HL-60/S4 (cell line): ENCODE data around the gene NPAS3.

Experiments used
- in situ Hi-C: fragments of 300-500 bp; cut with MboI; formaldehyde crosslinking; loops from 2 replicates; pipeline ENCODE4 v1.14.3; 2022; ENCODE audit warnings: low sequenced_read_pairs

The NPAS3 gene

DNA sequence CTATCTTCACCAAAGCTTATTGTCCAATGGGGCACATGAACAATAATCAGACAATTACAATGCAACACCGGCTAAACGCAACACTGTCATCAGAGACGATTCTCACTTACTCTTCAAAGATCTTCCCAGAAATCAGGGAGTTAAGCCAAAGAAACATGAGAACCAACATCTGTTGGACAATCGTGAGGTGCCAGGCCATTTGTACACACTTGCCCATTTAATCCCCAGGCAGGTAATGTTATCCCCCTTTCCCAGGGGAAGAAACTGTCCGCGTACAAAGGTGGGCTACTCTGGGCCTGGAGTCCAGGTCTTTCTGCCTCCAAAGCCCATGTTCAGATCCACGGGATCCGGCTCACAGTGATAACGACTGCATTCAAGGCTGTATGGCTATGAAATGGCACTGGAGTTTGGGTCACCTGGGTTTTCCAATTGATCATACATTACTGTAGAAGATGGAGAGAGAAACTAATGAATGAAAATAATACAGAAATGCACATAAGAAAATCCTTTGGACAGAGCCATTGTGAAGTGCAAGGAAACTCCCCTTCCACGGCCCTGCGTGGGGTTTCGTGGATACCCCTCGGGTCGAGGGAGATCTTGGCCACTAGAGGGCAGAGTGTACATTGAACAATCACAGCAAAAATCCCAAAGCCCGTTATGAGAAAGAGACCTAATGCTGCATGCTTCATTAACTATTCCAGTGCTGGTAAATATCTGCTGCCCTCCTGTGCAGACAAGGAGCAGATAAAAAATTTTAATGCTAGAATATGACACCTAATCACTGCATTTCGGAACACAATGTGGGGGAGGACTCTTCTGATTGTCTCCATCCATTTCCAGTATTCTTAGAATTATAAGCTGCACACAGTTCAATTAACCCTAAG lies 900.8 kb downstream of the NPAS3 start:
- in situ Hi-C loops = loop anchor here (25.0 kb wide), 1 partner anchor 373 kb away; no protein-coding TSS in a partner anchor

DNA sequence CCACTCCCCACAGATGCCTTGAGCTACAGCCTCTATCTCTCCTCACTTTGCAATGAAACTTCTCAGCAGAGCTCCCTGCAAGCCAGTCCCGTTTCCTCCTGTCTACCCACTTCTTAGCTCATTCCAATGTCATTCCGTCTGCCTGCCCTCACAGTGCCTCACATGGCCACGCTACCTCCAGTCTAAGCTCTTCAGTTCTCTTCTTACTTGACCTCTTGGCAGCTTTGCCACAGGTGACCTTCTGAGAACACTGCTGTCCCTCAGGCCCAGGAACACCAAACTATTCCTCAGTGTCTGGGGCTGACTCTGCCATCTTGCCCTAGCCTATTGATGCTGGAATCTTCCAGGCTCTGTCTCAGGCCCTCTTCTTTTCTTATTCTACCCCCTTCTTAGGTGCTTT lies 902.1 kb downstream of the NPAS3 start:
- in situ Hi-C loops = loop anchor here (25.0 kb wide), 1 partner anchor 372 kb away; no protein-coding TSS in a partner anchor

DNA sequence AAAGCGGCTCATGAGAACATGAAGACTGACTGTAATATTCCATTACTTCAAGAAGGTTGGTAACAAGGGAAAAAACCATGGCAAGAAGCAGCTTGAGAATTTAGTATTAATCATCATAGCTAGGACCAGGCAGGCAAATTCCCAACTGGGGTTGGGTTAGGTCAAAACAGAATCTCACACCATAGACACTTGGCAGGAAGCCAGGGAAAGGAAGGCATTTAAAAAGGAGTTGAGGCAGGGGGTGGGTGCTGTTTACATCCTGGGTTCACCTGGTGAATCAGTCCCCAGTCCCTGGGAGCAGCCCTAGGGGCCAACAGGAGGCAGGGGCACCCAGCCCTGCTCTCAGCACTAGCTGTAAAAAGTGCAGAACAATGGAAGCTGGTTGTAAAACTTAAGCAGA lies 903.6 kb downstream of the NPAS3 start:
- in situ Hi-C loops = loop anchor here (25.0 kb wide), 1 partner anchor 370 kb away; no protein-coding TSS in a partner anchor

DNA sequence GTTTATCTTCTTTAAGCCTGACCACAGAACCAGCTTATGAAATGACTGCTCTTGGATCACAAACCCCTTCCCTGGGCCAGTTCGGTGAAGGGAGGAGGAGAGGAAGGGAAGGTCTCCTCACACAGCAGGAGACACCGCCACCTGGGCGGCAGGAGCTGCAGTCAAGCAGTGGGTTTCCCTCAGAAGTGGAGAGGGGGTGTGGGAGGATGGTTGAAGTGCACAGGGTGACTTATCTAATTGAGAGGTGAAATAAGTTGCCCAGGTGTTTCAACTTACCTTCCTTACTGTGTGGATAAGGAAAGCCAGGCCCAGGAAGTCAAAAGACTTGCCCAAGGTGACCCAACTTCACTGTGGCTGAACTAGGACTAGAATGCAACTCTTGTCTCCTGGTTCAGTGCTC lies 905.4 kb downstream of the NPAS3 start:
- in situ Hi-C loops = loop anchor here (25.0 kb wide), 1 partner anchor 368 kb away; no protein-coding TSS in a partner anchor

DNA sequence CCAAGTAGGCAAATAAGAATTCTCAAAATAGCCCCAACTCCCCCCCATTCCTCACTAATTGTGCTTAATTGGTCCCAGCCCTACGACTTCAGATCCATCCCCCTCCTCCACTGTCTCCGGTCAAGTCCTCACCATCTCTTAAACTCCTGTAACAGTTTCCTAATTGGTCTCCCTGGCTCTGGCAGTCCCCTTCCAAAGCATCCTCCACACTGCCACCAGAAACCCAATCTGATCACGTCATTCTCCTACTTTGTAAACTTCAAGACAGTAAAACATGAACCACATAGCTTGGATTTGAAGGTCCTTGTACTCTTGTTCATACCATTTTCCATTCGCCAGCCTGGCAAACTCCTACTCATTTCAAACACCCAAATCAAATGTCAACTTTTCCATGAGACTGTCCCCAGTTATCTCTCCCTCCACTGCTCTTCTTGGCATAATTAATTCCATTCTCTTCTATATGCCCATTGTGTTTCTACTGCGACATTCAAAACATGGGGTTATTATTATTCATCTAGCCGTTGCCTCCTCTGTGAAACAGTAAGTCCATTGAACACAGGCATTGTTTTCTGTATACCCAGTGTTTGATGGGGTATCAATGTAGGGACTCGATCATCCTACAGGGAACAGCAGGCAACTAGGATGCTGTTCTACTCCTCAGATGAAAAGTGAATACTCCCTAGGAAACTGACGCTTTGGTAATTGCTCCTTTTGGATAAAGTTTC lies 907.6 kb downstream of the NPAS3 start:
- in situ Hi-C loops = loop anchor here (25.0 kb wide), 1 partner anchor 366 kb away; no protein-coding TSS in a partner anchor

DNA sequence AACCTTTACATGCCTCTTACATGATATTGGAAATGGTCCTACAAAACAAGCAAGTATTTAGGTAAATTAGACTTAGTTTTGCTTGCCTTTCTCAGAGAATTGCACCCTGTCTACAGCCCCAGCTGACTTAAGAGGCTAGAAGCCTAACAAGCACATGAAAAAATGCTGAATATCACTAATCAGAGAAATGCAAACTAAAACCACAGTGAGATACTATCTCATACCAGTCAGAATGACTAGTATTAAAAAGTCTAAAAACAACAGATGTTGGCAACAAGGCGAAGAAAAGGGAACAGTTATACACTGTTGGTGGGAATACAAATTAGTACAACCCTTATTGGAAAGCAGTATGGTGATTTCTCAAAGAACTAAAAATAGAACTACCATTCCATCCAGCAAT lies 908.4 kb downstream of the NPAS3 start:
- in situ Hi-C loops = loop anchor here (25.0 kb wide), 1 partner anchor 365 kb away; no protein-coding TSS in a partner anchor

DNA sequence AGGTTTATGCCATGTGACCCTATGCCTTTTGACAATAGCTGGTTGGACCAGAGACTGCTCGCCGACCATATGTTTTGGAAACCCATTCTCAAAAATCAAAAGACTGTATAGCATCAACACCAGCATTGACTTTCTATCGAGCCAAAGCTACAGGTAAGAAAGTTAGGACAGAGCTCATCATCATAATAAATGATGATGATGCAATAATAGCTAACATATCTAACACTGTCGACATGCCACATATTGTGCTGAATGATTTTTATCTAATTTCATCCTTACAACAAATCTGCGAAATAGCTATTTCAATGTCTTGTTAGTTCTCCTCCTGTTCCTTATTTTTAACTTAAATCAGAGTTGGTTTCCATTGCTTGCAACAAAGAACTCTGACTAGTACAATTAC lies 909.3 kb downstream of the NPAS3 start:
- in situ Hi-C loops = loop anchor here (25.0 kb wide), 1 partner anchor 364 kb away; no protein-coding TSS in a partner anchor

DNA sequence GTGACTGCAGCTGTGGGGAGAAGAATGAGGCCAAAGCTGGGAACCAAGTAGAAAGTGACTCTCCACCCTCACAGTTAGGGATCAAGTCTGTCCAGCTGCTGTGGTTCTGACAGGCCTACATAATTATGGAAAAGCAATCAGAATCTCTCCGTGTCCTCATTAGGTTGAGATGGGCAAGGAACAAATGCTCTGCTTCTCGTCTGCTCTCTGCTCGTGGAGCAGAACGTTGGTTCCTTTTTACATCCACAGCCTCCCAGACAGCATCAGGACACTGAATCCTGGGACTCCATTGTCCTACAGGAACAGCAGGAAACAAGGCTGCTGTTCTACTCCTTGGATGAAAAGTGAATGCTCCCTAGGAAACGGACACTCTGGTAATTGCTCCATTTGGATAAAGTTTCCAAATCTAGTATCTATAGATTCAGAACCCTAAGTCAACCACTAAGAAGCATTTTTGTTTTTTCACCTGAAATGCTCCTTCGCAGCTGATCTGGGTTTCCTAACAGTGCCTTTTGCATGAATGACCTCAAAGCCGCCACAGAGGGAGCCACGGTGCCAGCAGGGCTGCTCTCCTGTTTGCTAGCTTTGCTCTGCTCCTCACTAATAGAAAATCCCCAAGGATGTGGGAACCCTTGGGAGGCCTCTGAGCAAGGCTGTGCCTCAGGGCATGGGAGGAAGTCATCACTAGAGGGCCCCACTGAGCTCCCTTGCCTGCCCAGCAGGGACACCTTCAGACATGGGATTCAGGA lies 910.2 kb downstream of the NPAS3 start:
- in situ Hi-C loops = loop anchor here (25.0 kb wide), 1 partner anchor 363 kb away; no protein-coding TSS in a partner anchor

DNA sequence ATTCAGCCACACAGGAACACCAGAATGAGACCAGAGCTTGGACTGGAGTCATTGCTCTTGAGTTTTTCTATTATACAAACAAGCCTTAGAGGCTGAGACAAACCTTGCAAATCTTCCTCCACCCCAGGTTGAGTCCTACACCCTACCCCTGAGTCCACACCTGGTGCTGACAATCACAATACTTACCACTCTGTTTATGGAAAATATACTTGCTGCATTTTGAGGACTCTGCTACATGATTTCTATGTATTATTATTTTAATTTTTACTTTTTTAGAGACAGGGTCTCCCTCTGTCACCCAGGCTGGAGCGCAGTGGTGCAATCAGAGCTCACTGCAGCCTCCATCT lies 910.7 kb downstream of the NPAS3 start:
- in situ Hi-C loops = loop anchor here (25.0 kb wide), 1 partner anchor 363 kb away; no protein-coding TSS in a partner anchor

DNA sequence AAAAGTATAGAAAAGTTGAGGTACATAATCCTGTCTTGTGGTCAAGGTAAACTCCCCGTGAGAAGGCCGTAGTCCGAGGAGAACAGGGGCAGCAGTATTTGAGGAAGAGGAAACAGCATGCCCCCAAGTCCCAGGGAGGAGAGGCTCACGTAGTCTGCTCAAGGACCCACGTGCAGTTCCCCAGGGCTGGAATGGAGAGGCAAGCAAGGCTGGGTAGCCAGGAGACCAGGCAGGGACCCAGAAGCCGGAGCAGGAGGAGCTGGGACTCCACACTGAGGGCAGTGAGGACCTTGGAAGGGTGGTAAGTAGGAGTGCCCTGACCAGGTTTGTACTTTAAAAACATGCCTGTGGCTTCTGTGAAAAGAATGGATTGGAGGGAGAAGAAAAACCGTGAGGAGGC lies 912.1 kb downstream of the NPAS3 start:
- in situ Hi-C loops = no loop called here

DNA sequence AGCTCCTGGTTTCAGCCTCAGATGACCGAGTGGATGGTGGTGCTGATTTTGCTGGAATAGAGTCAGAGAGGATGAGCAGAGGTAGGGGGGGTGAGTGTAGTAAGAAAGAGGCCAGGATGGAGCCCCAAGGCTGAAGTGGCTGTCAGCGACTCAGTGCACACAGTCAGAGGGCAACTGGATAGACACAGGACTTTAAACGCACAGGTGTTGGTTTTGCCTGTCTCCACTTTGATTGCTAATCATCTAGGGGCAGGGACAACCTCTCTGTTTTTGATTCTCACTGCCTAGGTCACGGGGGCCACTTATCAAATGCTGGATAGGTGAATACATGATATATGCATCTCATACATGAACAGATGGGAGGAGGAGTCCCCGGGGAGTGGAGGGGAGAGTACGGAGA lies 912.7 kb downstream of the NPAS3 start:
- in situ Hi-C loops = no loop called here

DNA sequence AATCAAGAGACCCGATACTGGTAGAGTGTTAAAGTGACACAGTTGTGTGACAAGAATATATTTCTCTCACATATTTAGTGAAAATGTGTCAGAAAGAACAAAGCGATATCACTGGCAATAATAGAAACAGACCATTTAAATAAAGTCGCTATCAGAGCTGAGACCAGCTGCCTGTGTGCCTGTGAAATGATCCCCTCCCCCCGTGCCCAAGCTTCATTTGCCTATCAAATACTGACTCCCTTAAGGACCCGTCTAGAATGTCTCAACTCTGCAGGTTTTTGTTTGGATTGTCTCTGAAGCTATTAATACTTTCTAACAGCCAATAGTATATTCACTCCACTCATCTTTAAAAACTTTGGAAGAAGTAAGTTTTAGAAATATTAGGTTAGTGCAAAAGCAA lies 913.3 kb downstream of the NPAS3 start:
- in situ Hi-C loops = no loop called here
